Lung (tissue), 12 donors: ENCODE measurements around the gene ACAA1. TPM values are rescaled to one million over a fixed set of nuclear protein-coding genes. Genes with fewer than 3 reads are reported as not detected.

Experiments used
- ATAC-seq: fragments of 200-7000 bp; cut with Tn5 transposase; one replicate; pipeline ENCODE4 v1.9.1; 2020; ENCODE audit warnings: moderate number of reproducible peaks; ENCODE audit not compliant: insufficient read depth, low FRiP score
- DNase-seq, 3 donors: peaks; one replicate each; pipeline ENCODE4 v3.0.0-alpha.2; 2013 to 2017
- H3K27ac ChIP-seq, 2 donors: one replicate each; pipeline ENCODE4 v1.5.1; 2013; ENCODE audit warnings: mild to moderate bottlenecking in 2 of 2, moderate library complexity in 2 of 2, control low read depth in 1 of 2, inconsistent platforms in 1 of 2, low read depth in 1 of 2, low read length in 1 of 2
- H3K27me3 ChIP-seq, 3 donors: one replicate each; pipeline ENCODE4 v1.5.1; 2013; ENCODE audit warnings: low read length in 2 of 3; ENCODE audit not compliant: control insufficient read depth in 3 of 3, insufficient read depth in 3 of 3
- H3K36me3 ChIP-seq, 4 donors: one replicate each; pipeline ENCODE4 v1.5.1; 2013; ENCODE audit warnings: low read length in 4 of 4, mild to moderate bottlenecking in 1 of 4, moderate library complexity in 1 of 4; ENCODE audit not compliant: control insufficient read depth in 4 of 4, insufficient read depth in 4 of 4
- H3K4me1 ChIP-seq, 5 donors: one replicate each; pipeline ENCODE4 v1.5.1; 2013; ENCODE audit warnings: low read length in 5 of 5, mild to moderate bottlenecking in 2 of 5, moderate library complexity in 1 of 5; ENCODE audit not compliant: control insufficient read depth in 5 of 5, insufficient read depth in 5 of 5
- H3K4me3 ChIP-seq: one replicate; pipeline ENCODE4 v1.5.1; 2013; ENCODE audit warnings: mild to moderate bottlenecking, control low read depth, moderate library complexity
- H3K9ac ChIP-seq, 2 donors: one replicate each; pipeline ENCODE4 v1.5.1; 2013; ENCODE audit warnings: low read length in 2 of 2, control low read depth in 1 of 2; ENCODE audit not compliant: insufficient read depth in 1 of 2
- H3K9me3 ChIP-seq, 4 donors: one replicate each; pipeline ENCODE4 v1.5.1; 2013; ENCODE audit warnings: low read length in 3 of 4, mild to moderate bottlenecking in 1 of 4, moderate library complexity in 1 of 4; ENCODE audit not compliant: control insufficient read depth in 4 of 4, insufficient read depth in 3 of 4
- CTCF ChIP-seq: IDR thresholded peaks from 2 replicates; pipeline ENCODE4 v1.5.1; 2012; ENCODE audit warnings: mild to moderate bottlenecking; ENCODE audit errors: control extremely low read depth, extremely low read depth
- WGBS, 2 donors: extraction: QIAGEN DNeasy Blood & Tissue Kit; methylation state at CpG; one replicate each; pipeline ENCODE4 v1.1.7; 2013; 5-methylcytosine and 5-hydroxymethylcytosine counted together
- polyA plus RNA-seq, 2 donors: library from polyadenylated mRNA; stranded (reverse); fragments of 200-250 nt; gene quantifications; one replicate each; pipeline ENCODE4 v1.2.1, GENCODE V29; 2013
- total RNA-seq, 2 donors: library from RNA; depleted of rRNA in 1 of 2; stranded (reverse); fragments of >200 nt in 1 of 2; gene quantifications; one replicate each; pipeline ENCODE4 v1.2.1, GENCODE V29; 2014 to 2021
- donor health status: control.
- donor health status: control.
- donor health status: Bipolar disorder and iron deficiency.
- donor health status: healthy.
- donor health status: DM: yes; HTN: yes; CAD: no.

Gene ACAA1
- total and polyA plus RNA-seq, 4 donors, result 50.1 to 112 (median 89.0) TPM

- Histone ChIP-seq H3K9ac (no peak overlapping the region), H3K4me1 (peaks cover 0 to 1% (median 0%) of the 10 kb centered on the region in 5 donors), H3K4me3 (no peak overlapping the region), H3K27me3 (no peaks in the 10 kb centered on the region), H3K9me3 (peaks cover 0 to 4% (median 0%) of the 10 kb centered on the region in 4 donors), H3K27ac (no peak overlapping the region), H3K36me3 (no peaks in the 10 kb centered on the region)
- ATAC-seq (no peak), DNase-seq (no peak)
- 61 to 74% methylated on average over 1 of the region's 1 CpG for WGBS, 2 donors
- TF ChIP-seq CTCF, result no peak
Measured at GRCh38 chr3:38105525-38105924, 31.4 kb downstream of the ACAA1 start.

- ATAC-seq (no peak), DNase-seq (no peak)
- TF ChIP-seq CTCF, result no peak
- Histone ChIP-seq H3K36me3 (no peaks in the 10 kb centered on the region), H3K4me3 (no peak overlapping the region), H3K27me3 (no peaks in the 10 kb centered on the region), H3K9me3 (peaks cover 0 to 4% (median 0%) of the 10 kb centered on the region in 4 donors), H3K9ac (no peak overlapping the region), H3K27ac (no peak overlapping the region), H3K4me1 (no peaks in the 10 kb centered on the region)
- WGBS, 2 donors, result 48 to 56% methylated on average over 1 of the region's 1 CpG
Measured at GRCh38 chr3:38102444-38102814, 34.5 kb downstream of the ACAA1 start.

- Histone ChIP-seq H3K36me3 (no peaks in the 10 kb centered on the region), H3K4me1 (no peaks in the 10 kb centered on the region), H3K9ac (no peak overlapping the region), H3K4me3 (no peak overlapping the region), H3K9me3 (peaks cover 0 to 4% (median 0%) of the 10 kb centered on the region in 4 donors), H3K27me3 (no peaks in the 10 kb centered on the region), H3K27ac (peak overlapping the region in 1 of 2 donors; percentile 39)
- WGBS, 2 donors, result 60 to 62% methylated on average over 6 of the region's 6 CpGs
- no peak for ATAC-seq
- no peak for TF ChIP-seq CTCF
- peak in 2 of 3 donors; percentile 10 to 18 for DNase-seq
Measured at GRCh38 chr3:38101811-38102443, 35.0 kb downstream of the ACAA1 start.

GRCh38 chr3:38100498-38100897 is 36.4 kb downstream of the ACAA1 start:
- Histone ChIP-seq H3K9me3 (peaks cover 0 to 1% (median 0%) of the 10 kb centered on the region in 4 donors), H3K9ac (no peak overlapping the region), H3K36me3 (no peaks in the 10 kb centered on the region), H3K27ac (no peak overlapping the region), H3K4me1 (no peaks in the 10 kb centered on the region), H3K4me3 (no peak overlapping the region), H3K27me3 (no peaks in the 10 kb centered on the region)
- TF ChIP-seq CTCF, result no peak
- DNase-seq (no peak), ATAC-seq (no peak)
- WGBS, 2 donors, result 80 to 93% methylated on average over 3 of the region's 3 CpGs
